Caco-2 (cell line): Measurements from ENCODE around the gene RAB3C. TPM values are rescaled to one million over a fixed set of nuclear protein-coding genes. Genes with fewer than 3 reads are reported as not detected.

Experiments used
- BruUV-seq: library from RNA; stranded (reverse); fragments of 400-500 nt; replicated peaks from 2 replicates; lab custom pipeline; 2021; lab: Mats Ljungman, UMichigan
- CTCF ChIA-PET: fragments of 300-600 bp; sonication (Branson Sonifier 250); formaldehyde crosslinking; loops from one replicate; lab custom pipeline; 2022; ENCODE audit warnings: antibody characterized with exemption; lab: Charles Lee
- POLR2A ChIA-PET: fragments of 300-600 bp; sonication (Branson Sonifier 250); formaldehyde crosslinking; loops from one replicate; lab custom pipeline; 2022; ENCODE audit warnings: antibody characterized with exemption; lab: Charles Lee
- DNase-seq, 2 experiments: peaks; one replicate each; pipeline versions ENCODE4 v3.0.0 to v3.0.0-alpha.2; 2020 to 2022
- H3K27me3 ChIP-seq: replicated peaks from 2 replicates; pipeline ENCODE4 v1.6.0; 2011; ENCODE audit warnings: low read length; ENCODE audit not compliant: control insufficient read depth, insufficient read depth
- H3K36me3 ChIP-seq: 2 replicates; pipeline ENCODE4 v1.5.1; 2011; ENCODE audit warnings: low read length; ENCODE audit not compliant: control insufficient read depth, insufficient read depth
- H3K4me1 ChIP-seq: fragments of 250-450 bp; sonication (Bioruptor Pico); 2 replicates; pipeline ENCODE4 v1.5.1; 2020; ENCODE audit warnings: mild to moderate bottlenecking
- H3K4me3 ChIP-seq: 2 replicates; pipeline ENCODE4 v1.5.1; 2011; ENCODE audit warnings: low read depth, mild to moderate bottlenecking, control low read depth, low read length
- H3K9me3 ChIP-seq: fragments of 250-450 bp; sonication (Bioruptor Pico); 2 replicates; pipeline ENCODE4 v1.5.1; 2020; ENCODE audit warnings: mild to moderate bottlenecking, moderate library complexity
- H3K27ac Mint-ChIP-seq: one replicate; pipeline ENCODE4 v1.8.0; 2022; ENCODE audit warnings: mixed read lengths; ENCODE audit not compliant: unreplicated experiment
- H3K27me3 Mint-ChIP-seq: one replicate; pipeline ENCODE4 v1.8.0; 2022; ENCODE audit warnings: mixed read lengths; ENCODE audit not compliant: insufficient read depth, unreplicated experiment
- H3K36me3 Mint-ChIP-seq: one replicate; pipeline ENCODE4 v1.8.0; 2022; ENCODE audit warnings: mild to moderate bottlenecking, mixed read lengths; ENCODE audit not compliant: insufficient read depth, unreplicated experiment
- H3K4me1 Mint-ChIP-seq: one replicate; pipeline ENCODE4 v1.8.0; 2022; ENCODE audit warnings: low read depth, mixed read lengths; ENCODE audit not compliant: unreplicated experiment
- H3K4me3 Mint-ChIP-seq: one replicate; pipeline ENCODE4 v1.8.0; 2022; ENCODE audit warnings: mild to moderate bottlenecking, moderate library complexity, mixed read lengths; ENCODE audit not compliant: unreplicated experiment
- H3K9me3 Mint-ChIP-seq: one replicate; pipeline ENCODE4 v1.8.0; 2022; ENCODE audit warnings: mixed read lengths; ENCODE audit not compliant: unreplicated experiment
- CTCF ChIP-seq, 2 experiments: fragments of 200-600 bp in 1 of 2; IDR thresholded peaks; 1 replicate in 1 of 2; 2 replicates in 1 of 2; pipeline versions ENCODE4 v1.5.1 to v1.8.0; 2011 to 2022; ENCODE audit warnings: antibody characterized with exemption in 1 of 2, control low read depth in 1 of 2, inconsistent platforms in 1 of 2, low read depth in 1 of 2, low read length in 1 of 2, mild to moderate bottlenecking in 1 of 2, moderate library complexity in 1 of 2; ENCODE audit not compliant: insufficient read depth in 1 of 2, severe bottlenecking in 1 of 2, unreplicated experiment in 1 of 2
- intact Hi-C: fragments of 100-400 bp; cut with micrococcal nuclease; formaldehyde crosslinking; loops from one replicate; pipeline ENCODE4 v1.10.0; 2022; ENCODE audit not compliant: unreplicated experiment
- total RNA-seq: library from RNA; stranded (reverse); gene quantifications from 2 replicates; pipeline ENCODE4 v1.2.3, GENCODE V29; 2022

RAB3C gene
- total RNA-seq, 1 experiment from 2014 or later = not detected

GRCh38 chr5:58731641-58732040, 148.8 kb downstream of the RAB3C start:
- Histone ChIP-seq H3K9me3 (no peaks in the 10 kb centered on the region), H3K4me3 (no peak overlapping the region), H3K4me1 (peaks cover 7% of the 10 kb centered on the region; the same call in 1 of the 2 replicates), H3K27me3 (no peaks in the 10 kb centered on the region), H3K36me3 (no peaks in the 10 kb centered on the region)
- H3K9me3 Mint-ChIP-seq = peaks cover 12% of the 10 kb centered on the region
- H3K36me3 Mint-ChIP-seq = no peaks in the 10 kb centered on the region
- H3K27me3 Mint-ChIP-seq = no peaks in the 10 kb centered on the region
- H3K4me3 Mint-ChIP-seq = no peak overlapping the region
- CTCF ChIA-PET = no interaction called here
- POLR2A ChIA-PET = no interaction called here
- BruUV-seq = no TSS peak
- TF ChIP-seq CTCF (IDR thresholded peaks at IDR 0.05; ENCODE audit: insufficient read depth in 1 of 2, low read depth in 1 of 2, low read length in 1 of 2, severe bottlenecking in 1 of 2, unreplicated experiment in 1 of 2) = no peak
- no peak overlapping the region for H3K27ac Mint-ChIP-seq
- intact Hi-C loops = no loop called here
- H3K4me1 Mint-ChIP-seq = peaks cover 14% of the 10 kb centered on the region
- DNase-seq = no peak

- Histone ChIP-seq H3K27me3 (no peaks in the 10 kb centered on the region), H3K4me1 (peaks cover 3% of the 10 kb centered on the region; the same call in 1 of the 2 replicates), H3K4me3 (no peak overlapping the region), H3K9me3 (no peaks in the 10 kb centered on the region), H3K36me3 (no peaks in the 10 kb centered on the region)
- Mint-ChIP-seq H3K27ac (no peak overlapping the region), H3K36me3 (no peaks in the 10 kb centered on the region), H3K9me3 (no peaks in the 10 kb centered on the region), H3K4me3 (no peak overlapping the region), H3K4me1 (no peaks in the 10 kb centered on the region), H3K27me3 (no peaks in the 10 kb centered on the region)
- BruUV-seq = no TSS peak
- POLR2A ChIA-PET = no interaction called here
- CTCF ChIA-PET = no interaction called here
- intact Hi-C loops = no loop called here
- no peak for DNase-seq
- no peak for TF ChIP-seq CTCF (IDR thresholded peaks at IDR 0.05; ENCODE audit: insufficient read depth in 1 of 2, low read depth in 1 of 2, low read length in 1 of 2, severe bottlenecking in 1 of 2, unreplicated experiment in 1 of 2)
These were observed 152.8 kb downstream of the RAB3C start for GRCh38 chr5:58735637-58736036.

- H3K36me3 ChIP-seq = no peaks in the 10 kb centered on the region
- no peaks in the 10 kb centered on the region for H3K9me3 Mint-ChIP-seq
- intact Hi-C loops = no loop called here
- CTCF ChIA-PET = no interaction called here
- DNase-seq = no peak
- POLR2A ChIA-PET = no interaction called here
- BruUV-seq = no TSS peak
- no peak overlapping the region for H3K4me3 Mint-ChIP-seq
- peaks cover 3% of the 10 kb centered on the region; the same call in 1 of the 2 replicates for H3K4me1 ChIP-seq
- H3K27me3 ChIP-seq = no peaks in the 10 kb centered on the region
- no peaks in the 10 kb centered on the region for H3K9me3 ChIP-seq
- no peaks in the 10 kb centered on the region for H3K4me1 Mint-ChIP-seq
- no peak overlapping the region for H3K4me3 ChIP-seq
- no peak overlapping the region for H3K27ac Mint-ChIP-seq
- no peaks in the 10 kb centered on the region for H3K36me3 Mint-ChIP-seq
- H3K27me3 Mint-ChIP-seq = no peaks in the 10 kb centered on the region
- TF ChIP-seq CTCF (IDR thresholded peaks at IDR 0.05; ENCODE audit: insufficient read depth in 1 of 2, low read depth in 1 of 2, low read length in 1 of 2, severe bottlenecking in 1 of 2, unreplicated experiment in 1 of 2) = no peak
These were observed 153.3 kb downstream of the RAB3C start for GRCh38 chr5:58736214-58736613.
